HEK293 (cell line): ENCODE measurements around the gene PKD2.

Source experiments
- CTCF ChIA-PET: fragments of 350-600 bp; formaldehyde crosslinking; extraction: SDS; loops from one replicate; lab custom pipeline; 2021; ENCODE audit warnings: antibody characterized with exemption; lab: Yijun Ruan, JAX
- POLR2A ChIA-PET: fragments of 300-600 bp; formaldehyde crosslinking; extraction: SDS; loops from one replicate; lab custom pipeline; 2020; ENCODE audit warnings: antibody characterized with exemption, inconsistent platforms; lab: Yijun Ruan, JAX
- H3K27ac ChIP-seq: fragments of 200-500 bp; sonication (Bioruptor generic); 2 replicates; pipeline ENCODE4 v1.5.1; 2014; ENCODE audit warnings: low read depth, low read length, control low read depth, inconsistent platforms; ENCODE audit errors: extremely low read depth
- H3K36me3 ChIP-seq, 2 experiments: fragments of 200-500 bp in 1 of 2; sonication (Bioruptor generic) in 1 of 2; 1 replicate in 1 of 2; 2 replicates in 1 of 2; pipeline ENCODE4 v1.5.1; 2014 to 2017; ENCODE audit warnings: inconsistent platforms in 2 of 2, low read length in 2 of 2; ENCODE audit not compliant: control insufficient read depth in 2 of 2, insufficient read depth in 1 of 2
- H3K4me1 ChIP-seq: fragments of 200-500 bp; sonication (Bioruptor generic); 2 replicates; pipeline ENCODE4 v1.5.1; 2014; ENCODE audit warnings: mild to moderate bottlenecking, low read length, inconsistent platforms; ENCODE audit not compliant: control insufficient read depth, insufficient read depth
- H3K4me3 ChIP-seq: 2 replicates; pipeline ENCODE4 v1.5.1; 2011; ENCODE audit warnings: low read depth, mild to moderate bottlenecking, control low read depth, low read length, moderate library complexity
- H3K9me3 ChIP-seq: fragments of 200-500 bp; sonication (Bioruptor generic); 2 replicates; pipeline ENCODE4 v1.5.1; 2014; ENCODE audit warnings: low read depth, low read length, inconsistent platforms; ENCODE audit not compliant: control insufficient read depth, insufficient read depth
- HOXD13 ChIP-seq: sonication (generic); formaldehyde crosslinking; IDR thresholded peaks from 2 replicates; pipeline ENCODE4 v1.8.0; 2022; ENCODE audit warnings: missing genetic modification reagents, borderline replicate concordance
- MEIS1 ChIP-seq: sonication (generic); formaldehyde crosslinking; IDR thresholded peaks from 2 replicates; pipeline ENCODE4 v1.8.1; 2022; ENCODE audit warnings: missing genetic modification reagents, mild to moderate bottlenecking, borderline replicate concordance
- SP7 ChIP-seq: fragments of 450-650 bp; formaldehyde crosslinking; IDR thresholded peaks from 2 replicates; pipeline ENCODE4 v1.5.1; 2016; ENCODE audit warnings: missing biosample characterization, missing genetic modification characterization
- TRIM28 ChIP-seq: IDR thresholded peaks from 2 replicates; pipeline ENCODE4 v1.6.1; 2011; ENCODE audit warnings: low read length, control low read depth, borderline replicate concordance
- WT1 ChIP-seq: fragments of 450-650 bp; formaldehyde crosslinking; IDR thresholded peaks from 2 replicates; pipeline ENCODE4 v1.5.1; 2016; ENCODE audit warnings: missing biosample characterization, missing genetic modification characterization
- ZBTB20 ChIP-seq: fragments of 450-650 bp; formaldehyde crosslinking; IDR thresholded peaks from 2 replicates; pipeline ENCODE4 v1.5.1; 2016; ENCODE audit warnings: missing biosample characterization, missing genetic modification characterization
- ZNF16 ChIP-seq: fragments of 450-650 bp; formaldehyde crosslinking; IDR thresholded peaks from 2 replicates; pipeline ENCODE4 v1.5.1; 2016; ENCODE audit warnings: low read depth, missing biosample characterization, missing genetic modification characterization
- ZNF169 ChIP-seq: fragments of 450-650 bp; formaldehyde crosslinking; IDR thresholded peaks from 2 replicates; pipeline ENCODE4 v1.5.1; 2016; ENCODE audit warnings: missing biosample characterization, missing genetic modification characterization
- ZNF184 ChIP-seq: fragments of 450-650 bp; IDR thresholded peaks from 2 replicates; pipeline ENCODE4 v1.5.1; 2018; ENCODE audit warnings: missing biosample characterization, mild to moderate bottlenecking, missing genetic modification characterization
- ZNF324 ChIP-seq: fragments of 450-650 bp; formaldehyde crosslinking; IDR thresholded peaks from 2 replicates; pipeline ENCODE4 v1.5.1; 2016; ENCODE audit warnings: missing biosample characterization, missing genetic modification characterization
- ZNF335 ChIP-seq: fragments of 450-650 bp; formaldehyde crosslinking; conservative IDR thresholded peaks from 2 replicates; pipeline ENCODE4 v1.5.1; 2016; ENCODE audit warnings: missing biosample characterization, missing genetic modification characterization
- ZNF350 ChIP-seq: fragments of 450-650 bp; formaldehyde crosslinking; IDR thresholded peaks from 2 replicates; pipeline ENCODE4 v1.5.0; 2017; ENCODE audit warnings: missing biosample characterization, mild to moderate bottlenecking, missing genetic modification characterization
- ZNF37A ChIP-seq: fragments of 450-650 bp; IDR thresholded peaks from 2 replicates; pipeline ENCODE4 v1.5.1; 2018; ENCODE audit warnings: missing biosample characterization, missing genetic modification characterization
- ZNF48 ChIP-seq: fragments of 450-650 bp; formaldehyde crosslinking; IDR thresholded peaks from 2 replicates; pipeline ENCODE4 v1.5.1; 2016; ENCODE audit warnings: missing biosample characterization, missing genetic modification characterization
- ZNF514 ChIP-seq: fragments of 450-650 bp; formaldehyde crosslinking; IDR thresholded peaks from 2 replicates; pipeline ENCODE4 v1.5.1; 2016; ENCODE audit warnings: missing biosample characterization, missing genetic modification characterization
- ZNF521 ChIP-seq: fragments of 450-650 bp; formaldehyde crosslinking; IDR thresholded peaks from 2 replicates; pipeline ENCODE4 v1.5.1; 2017; ENCODE audit warnings: missing biosample characterization, mild to moderate bottlenecking, missing genetic modification characterization
- ZNF747 ChIP-seq: fragments of 450-650 bp; formaldehyde crosslinking; IDR thresholded peaks from 2 replicates; pipeline ENCODE4 v1.5.1; 2016; ENCODE audit warnings: missing biosample characterization, missing genetic modification characterization
- ZNF785 ChIP-seq: fragments of 450-650 bp; formaldehyde crosslinking; IDR thresholded peaks from 2 replicates; pipeline ENCODE4 v1.5.1; 2016; ENCODE audit warnings: missing biosample characterization, missing genetic modification characterization
- ZSCAN16 ChIP-seq: fragments of 450-650 bp; formaldehyde crosslinking; IDR thresholded peaks from 2 replicates; pipeline ENCODE4 v1.5.1; 2016; ENCODE audit warnings: missing biosample characterization, missing genetic modification characterization
- ZXDB ChIP-seq: fragments of 450-650 bp; formaldehyde crosslinking; IDR thresholded peaks from 2 replicates; pipeline ENCODE4 v1.5.1; 2016; ENCODE audit warnings: missing biosample characterization, missing genetic modification characterization
- TF ChIP-seq, protein P1 (sequence below): fragments of 450-650 bp; formaldehyde crosslinking; IDR thresholded peaks from 2 replicates; pipeline ENCODE4 v1.5.1; 2017; ENCODE audit warnings: missing biosample characterization, missing genetic modification characterization
- TF ChIP-seq, protein P2 (sequence below): fragments of 450-650 bp; formaldehyde crosslinking; IDR thresholded peaks from 2 replicates; pipeline ENCODE4 v1.5.1; 2016; ENCODE audit warnings: missing biosample characterization, missing genetic modification characterization, low read depth
- TF ChIP-seq, protein P3 (sequence below): fragments of 450-650 bp; formaldehyde crosslinking; IDR thresholded peaks from 2 replicates; pipeline ENCODE4 v1.5.1; 2017; ENCODE audit warnings: missing biosample characterization, missing genetic modification characterization
- TF ChIP-seq, protein P4 (sequence below): fragments of 450-650 bp; formaldehyde crosslinking; IDR thresholded peaks from 2 replicates; pipeline ENCODE4 v1.5.1; 2017; ENCODE audit warnings: missing biosample characterization, missing genetic modification characterization
- TF ChIP-seq, protein P5 (sequence below): fragments of 450-650 bp; formaldehyde crosslinking; IDR thresholded peaks from 2 replicates; pipeline ENCODE4 v1.5.1; 2016; ENCODE audit warnings: missing biosample characterization, missing genetic modification characterization
- TF ChIP-seq, protein P6 (sequence below): fragments of 450-650 bp; formaldehyde crosslinking; IDR thresholded peaks from 2 replicates; pipeline ENCODE4 v1.5.1; 2017; ENCODE audit warnings: missing biosample characterization, missing genetic modification characterization

PKD2 gene

DNA sequence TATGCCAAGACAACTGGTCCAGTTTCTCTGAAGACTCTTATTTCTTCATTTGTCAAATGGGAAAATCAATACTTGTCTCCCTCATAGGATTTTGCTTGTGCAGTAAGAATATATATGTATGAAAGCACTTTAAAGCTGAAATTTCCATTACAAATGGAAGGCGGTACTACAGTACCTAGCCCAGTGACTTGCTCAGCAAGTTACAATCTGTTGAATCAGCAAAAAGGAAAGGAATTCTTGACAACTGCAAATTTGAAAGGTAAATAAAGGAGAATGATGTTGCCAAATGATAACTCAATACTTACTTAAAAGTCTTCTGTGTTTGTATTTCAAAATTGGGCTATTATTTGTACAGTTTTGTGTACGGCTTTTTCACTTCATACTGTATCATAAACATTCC is 71.1 kb downstream of the PKD2 start (continued):
- TF ChIP-seq, protein P1, sequence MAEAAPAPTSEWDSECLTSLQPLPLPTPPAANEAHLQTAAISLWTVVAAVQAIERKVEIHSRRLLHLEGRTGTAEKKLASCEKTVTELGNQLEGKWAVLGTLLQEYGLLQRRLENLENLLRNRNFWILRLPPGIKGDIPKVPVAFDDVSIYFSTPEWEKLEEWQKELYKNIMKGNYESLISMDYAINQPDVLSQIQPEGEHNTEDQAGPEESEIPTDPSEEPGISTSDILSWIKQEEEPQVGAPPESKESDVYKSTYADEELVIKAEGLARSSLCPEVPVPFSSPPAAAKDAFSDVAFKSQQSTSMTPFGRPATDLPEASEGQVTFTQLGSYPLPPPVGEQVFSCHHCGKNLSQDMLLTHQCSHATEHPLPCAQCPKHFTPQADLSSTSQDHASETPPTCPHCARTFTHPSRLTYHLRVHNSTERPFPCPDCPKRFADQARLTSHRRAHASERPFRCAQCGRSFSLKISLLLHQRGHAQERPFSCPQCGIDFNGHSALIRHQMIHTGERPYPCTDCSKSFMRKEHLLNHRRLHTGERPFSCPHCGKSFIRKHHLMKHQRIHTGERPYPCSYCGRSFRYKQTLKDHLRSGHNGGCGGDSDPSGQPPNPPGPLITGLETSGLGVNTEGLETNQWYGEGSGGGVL (tag by site-specific recombination), result no peak
- TF ChIP-seq ZNF184 (tag by site-specific recombination) (no peak), ZNF350 (tag by site-specific recombination) (no peak), ZNF169 (no peak)
- TF ChIP-seq, all 188 proteins: peak for 0

DNA sequence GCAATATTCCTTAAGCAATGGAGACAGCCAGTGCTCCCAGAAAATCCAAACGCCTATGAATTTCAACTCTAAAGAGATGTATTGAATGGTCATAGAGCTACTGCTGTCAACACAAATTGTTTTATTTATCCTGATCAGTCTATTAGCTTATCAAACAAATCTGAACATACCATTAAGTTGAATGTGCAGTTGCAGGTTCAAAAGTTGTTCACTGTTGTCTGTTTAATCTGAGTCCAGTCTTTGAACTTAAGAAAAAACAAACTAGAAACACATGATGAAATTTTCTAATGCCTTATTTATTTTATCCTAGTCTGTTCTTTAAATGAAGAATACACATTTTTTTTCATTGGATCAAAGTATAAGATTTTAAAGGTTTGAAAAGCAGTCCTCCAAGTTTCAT is 73.2 kb downstream of the PKD2 start:
- H3K9me3 ChIP-seq, result no peaks in the 10 kb centered on the region
- TF ChIP-seq ZNF747 (no peak), ZXDB (tag by site-specific recombination) (no peak), ZNF324 (no peak)
- TF ChIP-seq, protein P2, sequence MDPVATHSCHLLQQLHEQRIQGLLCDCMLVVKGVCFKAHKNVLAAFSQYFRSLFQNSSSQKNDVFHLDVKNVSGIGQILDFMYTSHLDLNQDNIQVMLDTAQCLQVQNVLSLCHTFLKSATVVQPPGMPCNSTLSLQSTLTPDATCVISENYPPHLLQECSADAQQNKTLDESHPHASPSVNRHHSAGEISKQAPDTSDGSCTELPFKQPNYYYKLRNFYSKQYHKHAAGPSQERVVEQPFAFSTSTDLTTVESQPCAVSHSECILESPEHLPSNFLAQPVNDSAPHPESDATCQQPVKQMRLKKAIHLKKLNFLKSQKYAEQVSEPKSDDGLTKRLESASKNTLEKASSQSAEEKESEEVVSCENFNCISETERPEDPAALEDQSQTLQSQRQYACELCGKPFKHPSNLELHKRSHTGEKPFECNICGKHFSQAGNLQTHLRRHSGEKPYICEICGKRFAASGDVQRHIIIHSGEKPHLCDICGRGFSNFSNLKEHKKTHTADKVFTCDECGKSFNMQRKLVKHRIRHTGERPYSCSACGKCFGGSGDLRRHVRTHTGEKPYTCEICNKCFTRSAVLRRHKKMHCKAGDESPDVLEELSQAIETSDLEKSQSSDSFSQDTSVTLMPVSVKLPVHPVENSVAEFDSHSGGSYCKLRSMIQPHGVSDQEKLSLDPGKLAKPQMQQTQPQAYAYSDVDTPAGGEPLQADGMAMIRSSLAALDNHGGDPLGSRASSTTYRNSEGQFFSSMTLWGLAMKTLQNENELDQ (tag by site-specific recombination), result no peak
- no peak overlapping the region for H3K4me3 ChIP-seq
- no peak overlapping the region for H3K27ac ChIP-seq
- ChIA-PET POLR2A (no interaction called here), CTCF (interaction anchor here (0.6 kb wide), 1 partner anchor 395 kb away, joined by 6 read pairs; no protein-coding TSS in a partner anchor)
- no peaks in the 10 kb centered on the region for H3K4me1 ChIP-seq
- peaks cover 0 to 22% of the 10 kb centered on the region in 2 experiments; a peak in 1 of 3 replicates for H3K36me3 ChIP-seq

DNA sequence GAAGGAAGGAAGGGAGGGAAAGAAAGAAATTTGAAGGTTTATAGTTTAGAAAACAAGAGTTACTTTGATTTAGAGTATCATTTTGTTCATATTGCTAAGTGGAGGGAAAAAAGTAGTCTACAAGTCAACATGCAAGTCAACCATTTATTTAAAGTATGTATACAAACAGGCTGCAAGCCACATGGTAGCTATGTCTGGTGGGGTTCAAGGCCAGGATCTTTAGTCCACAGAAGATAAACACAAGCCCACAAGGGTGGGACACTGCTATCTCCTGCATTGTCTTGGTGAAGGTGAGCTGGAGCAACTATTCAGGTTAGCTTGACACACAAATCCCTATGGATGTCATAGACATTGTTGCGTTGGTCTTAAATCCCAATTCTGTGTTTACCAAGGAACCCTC is 79.6 kb downstream of the PKD2 start:
- H3K27ac ChIP-seq, result no peak overlapping the region
- POLR2A ChIA-PET, result no interaction called here
- no peak overlapping the region for H3K4me3 ChIP-seq
- CTCF ChIA-PET, result interaction anchor here (0.7 kb wide), 1 partner anchor 49 kb away, joined by 3 read pairs; no protein-coding TSS in a partner anchor
- no peaks in the 10 kb centered on the region for H3K4me1 ChIP-seq
- TF ChIP-seq ZNF37A (tag by site-specific recombination) (no peak), ZNF521 (no peak), MEIS1 (no peak), ZNF48 (tag by site-specific recombination) (no peak), HOXD13 (CRISPR knock-in tag) (no peak), ZNF335 (tag by site-specific recombination) (no peak), ZSCAN16 (no peak), WT1 (tag by site-specific recombination) (no peak), ZNF514 (no peak), TRIM28 (no peak), ZNF16 (tag by site-specific recombination) (no peak), SP7 (tag by site-specific recombination) (no peak), ZBTB20 (no peak), ZNF785 (no peak)
- TF ChIP-seq, protein P3, sequence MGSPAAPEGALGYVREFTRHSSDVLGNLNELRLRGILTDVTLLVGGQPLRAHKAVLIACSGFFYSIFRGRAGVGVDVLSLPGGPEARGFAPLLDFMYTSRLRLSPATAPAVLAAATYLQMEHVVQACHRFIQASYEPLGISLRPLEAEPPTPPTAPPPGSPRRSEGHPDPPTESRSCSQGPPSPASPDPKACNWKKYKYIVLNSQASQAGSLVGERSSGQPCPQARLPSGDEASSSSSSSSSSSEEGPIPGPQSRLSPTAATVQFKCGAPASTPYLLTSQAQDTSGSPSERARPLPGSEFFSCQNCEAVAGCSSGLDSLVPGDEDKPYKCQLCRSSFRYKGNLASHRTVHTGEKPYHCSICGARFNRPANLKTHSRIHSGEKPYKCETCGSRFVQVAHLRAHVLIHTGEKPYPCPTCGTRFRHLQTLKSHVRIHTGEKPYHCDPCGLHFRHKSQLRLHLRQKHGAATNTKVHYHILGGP (tag by site-specific recombination), result no peak
- TF ChIP-seq, protein P4, sequence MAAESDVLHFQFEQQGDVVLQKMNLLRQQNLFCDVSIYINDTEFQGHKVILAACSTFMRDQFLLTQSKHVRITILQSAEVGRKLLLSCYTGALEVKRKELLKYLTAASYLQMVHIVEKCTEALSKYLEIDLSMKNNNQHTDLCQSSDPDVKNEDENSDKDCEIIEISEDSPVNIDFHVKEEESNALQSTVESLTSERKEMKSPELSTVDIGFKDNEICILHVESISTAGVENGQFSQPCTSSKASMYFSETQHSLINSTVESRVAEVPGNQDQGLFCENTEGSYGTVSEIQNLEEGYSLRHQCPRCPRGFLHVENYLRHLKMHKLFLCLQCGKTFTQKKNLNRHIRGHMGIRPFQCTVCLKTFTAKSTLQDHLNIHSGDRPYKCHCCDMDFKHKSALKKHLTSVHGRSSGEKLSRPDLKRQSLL (tag by site-specific recombination), result no peak
- TF ChIP-seq, protein P5, sequence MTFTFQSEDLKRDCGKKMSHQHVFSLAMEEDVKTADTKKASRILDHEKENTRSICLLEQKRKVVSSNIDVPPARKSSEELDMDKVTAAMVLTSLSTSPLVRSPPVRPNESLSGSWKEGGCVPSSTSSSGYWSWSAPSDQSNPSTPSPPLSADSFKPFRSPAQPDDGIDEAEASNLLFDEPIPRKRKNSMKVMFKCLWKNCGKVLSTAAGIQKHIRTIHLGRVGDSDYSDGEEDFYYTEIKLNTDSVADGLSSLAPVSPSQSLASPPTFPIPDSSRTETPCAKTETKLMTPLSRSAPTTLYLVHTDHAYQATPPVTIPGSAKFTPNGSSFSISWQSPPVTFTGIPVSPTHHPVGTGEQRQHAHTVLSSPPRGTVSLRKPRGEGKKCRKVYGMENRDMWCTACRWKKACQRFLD (tag by site-specific recombination), result no peak
- TF ChIP-seq, protein P6, sequence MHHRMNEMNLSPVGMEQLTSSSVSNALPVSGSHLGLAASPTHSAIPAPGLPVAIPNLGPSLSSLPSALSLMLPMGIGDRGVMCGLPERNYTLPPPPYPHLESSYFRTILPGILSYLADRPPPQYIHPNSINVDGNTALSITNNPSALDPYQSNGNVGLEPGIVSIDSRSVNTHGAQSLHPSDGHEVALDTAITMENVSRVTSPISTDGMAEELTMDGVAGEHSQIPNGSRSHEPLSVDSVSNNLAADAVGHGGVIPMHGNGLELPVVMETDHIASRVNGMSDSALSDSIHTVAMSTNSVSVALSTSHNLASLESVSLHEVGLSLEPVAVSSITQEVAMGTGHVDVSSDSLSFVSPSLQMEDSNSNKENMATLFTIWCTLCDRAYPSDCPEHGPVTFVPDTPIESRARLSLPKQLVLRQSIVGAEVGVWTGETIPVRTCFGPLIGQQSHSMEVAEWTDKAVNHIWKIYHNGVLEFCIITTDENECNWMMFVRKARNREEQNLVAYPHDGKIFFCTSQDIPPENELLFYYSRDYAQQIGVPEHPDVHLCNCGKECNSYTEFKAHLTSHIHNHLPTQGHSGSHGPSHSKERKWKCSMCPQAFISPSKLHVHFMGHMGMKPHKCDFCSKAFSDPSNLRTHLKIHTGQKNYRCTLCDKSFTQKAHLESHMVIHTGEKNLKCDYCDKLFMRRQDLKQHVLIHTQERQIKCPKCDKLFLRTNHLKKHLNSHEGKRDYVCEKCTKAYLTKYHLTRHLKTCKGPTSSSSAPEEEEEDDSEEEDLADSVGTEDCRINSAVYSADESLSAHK (tag by site-specific recombination), result no peak
- H3K36me3 ChIP-seq, result no peaks in the 10 kb centered on the region
- no peaks in the 10 kb centered on the region for H3K9me3 ChIP-seq
